Tongue (tissue), 2 donors: ENCODE results near the gene TNS3. TPM values are rescaled to one million over a fixed set of nuclear protein-coding genes. Genes with fewer than 3 reads are reported as not detected.

Experiments used
- DNase-seq: peaks from one replicate; pipeline ENCODE4 v3.0.0-alpha.2; 2015
- total RNA-seq: library from RNA; depleted of rRNA; stranded (reverse); fragments of >200 nt; gene quantifications from one replicate; pipeline ENCODE4 v1.2.3, GENCODE V29; 2014

The TNS3 gene
- total RNA-seq, 1 donor from 2014 or later, result 39.7 TPM

- DNase-seq, result peak; percentile 53
These were observed 490 bp downstream of the TNS3 start for GRCh38 chr7:47581438-47581803.

GRCh38 chr7:47580811-47581331, 1.0 kb downstream of the TNS3 start:
- peak; percentile 58 for DNase-seq

GRCh38 chr7:47580175-47580706, 1.7 kb downstream of the TNS3 start:
- peak; percentile 48 for DNase-seq

- DNase-seq, result no peak
These were observed 2.5 kb downstream of the TNS3 start for GRCh38 chr7:47579458-47579857.

- peak; percentile 76 for DNase-seq
These were observed 3.2 kb downstream of the TNS3 start for GRCh38 chr7:47578579-47579270.

- DNase-seq, result peak; percentile 81
These were observed 4.5 kb downstream of the TNS3 start for GRCh38 chr7:47577321-47577919.

DNA sequence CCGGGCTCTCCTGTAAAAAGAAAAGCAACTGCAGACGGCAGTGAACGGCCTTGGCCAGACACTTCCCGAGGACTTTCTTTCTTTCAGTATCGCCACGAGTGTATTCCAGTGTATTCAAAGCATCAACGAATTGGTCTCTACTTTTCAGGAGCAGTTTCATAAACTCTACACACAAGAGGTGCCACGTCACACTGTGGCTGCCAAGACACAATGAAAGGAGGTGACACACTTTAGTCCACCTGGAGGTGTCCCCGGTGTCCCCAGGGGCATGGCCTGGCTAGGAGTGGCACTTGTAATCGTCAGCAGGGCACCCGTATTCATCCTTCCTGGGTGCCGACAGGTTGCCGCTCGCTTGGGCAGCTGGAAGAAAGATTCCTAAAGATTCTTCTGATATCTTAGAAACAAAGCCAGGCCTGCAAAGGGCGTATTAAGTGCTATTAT, 5.0 kb downstream of the TNS3 start:
- DNase-seq, result no peak

GRCh38 chr7:47576031-47576865, 5.7 kb downstream of the TNS3 start:
- peak; percentile 96 for DNase-seq

- no peak for DNase-seq
These were observed 7.2 kb downstream of the TNS3 start for GRCh38 chr7:47574482-47575329.

DNA sequence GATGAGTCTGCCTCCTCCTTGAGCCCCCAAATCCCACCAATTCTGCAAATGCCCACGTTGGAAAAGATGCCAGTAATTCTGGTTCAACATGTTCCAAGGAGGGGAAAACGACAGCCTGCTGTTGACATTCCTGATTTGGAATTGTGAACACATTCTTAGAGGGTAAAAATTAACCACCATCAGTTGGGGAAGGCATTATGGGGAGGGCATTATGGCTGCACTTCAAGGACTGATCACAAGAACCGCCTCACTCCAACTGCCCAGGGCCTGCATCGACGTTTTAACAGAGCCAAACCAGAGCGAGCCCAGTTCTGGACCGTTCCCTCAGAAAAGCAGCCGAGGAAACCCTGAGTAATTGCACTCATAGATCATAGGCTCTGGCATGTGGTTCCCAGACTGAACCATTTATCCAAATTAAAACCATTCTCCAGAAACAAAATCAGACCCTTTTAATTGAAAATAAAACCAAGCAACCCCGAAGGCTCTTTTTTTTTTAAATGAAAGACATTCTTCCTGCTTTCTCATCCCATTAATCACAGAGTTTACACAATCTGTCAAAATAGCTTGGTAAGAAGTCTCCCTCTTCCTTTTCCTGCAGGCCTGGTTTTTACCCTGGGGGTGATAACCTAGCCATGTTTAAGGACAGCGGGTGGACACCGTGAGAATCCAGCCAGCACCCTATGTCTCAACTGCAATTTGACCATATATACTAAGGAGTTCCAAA, 8.0 kb downstream of the TNS3 start:
- peak; percentile 79 for DNase-seq

GRCh38 chr7:47572939-47573757, 8.8 kb downstream of the TNS3 start:
- DNase-seq, result no peak

GRCh38 chr7:47572094-47572445, 9.8 kb downstream of the TNS3 start:
- DNase-seq, result no peak

GRCh38 chr7:47571331-47572093, 10.4 kb downstream of the TNS3 start:
- DNase-seq, result peak; percentile 74

DNA sequence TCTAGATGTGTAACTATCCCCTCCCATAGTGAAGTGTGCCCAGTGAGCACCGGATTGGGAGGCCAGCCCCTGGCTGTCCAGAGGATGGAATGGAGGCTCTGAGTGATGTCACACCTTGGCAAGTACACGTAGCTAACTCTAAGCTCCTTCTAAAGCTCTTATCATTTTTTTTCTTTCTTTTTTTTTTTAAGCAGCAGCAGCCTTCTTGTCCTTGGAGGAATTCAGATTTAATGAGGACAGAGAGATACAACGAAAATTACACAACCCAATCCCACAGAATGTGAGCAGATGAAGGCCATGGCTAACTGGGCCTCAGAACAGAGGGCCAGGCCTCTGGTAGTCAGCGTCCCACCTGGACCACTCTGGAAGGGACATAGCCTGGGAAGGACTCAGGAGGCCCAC, 11.3 kb downstream of the TNS3 start:
- DNase-seq, result peak; percentile 65

DNA sequence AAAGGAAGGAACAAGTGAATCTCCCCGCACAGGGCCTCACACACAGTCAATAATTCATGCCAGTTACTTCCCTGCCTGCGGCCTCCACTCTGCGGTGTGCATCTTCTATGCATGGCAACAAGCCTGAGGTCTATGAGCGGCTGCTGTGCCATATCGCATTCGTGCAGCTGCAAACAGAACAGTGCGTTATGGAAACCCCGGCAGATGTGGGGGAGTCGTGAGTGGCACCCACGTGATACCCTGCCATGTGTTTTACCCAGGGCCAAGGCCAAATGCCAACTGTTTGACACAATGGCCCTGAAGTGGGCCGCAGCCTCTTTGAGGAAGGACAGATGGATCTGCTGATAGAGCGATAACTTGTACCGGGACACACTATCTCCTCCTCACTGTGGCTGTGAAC, 13.4 kb downstream of the TNS3 start:
- peak; percentile 92 for DNase-seq

DNA sequence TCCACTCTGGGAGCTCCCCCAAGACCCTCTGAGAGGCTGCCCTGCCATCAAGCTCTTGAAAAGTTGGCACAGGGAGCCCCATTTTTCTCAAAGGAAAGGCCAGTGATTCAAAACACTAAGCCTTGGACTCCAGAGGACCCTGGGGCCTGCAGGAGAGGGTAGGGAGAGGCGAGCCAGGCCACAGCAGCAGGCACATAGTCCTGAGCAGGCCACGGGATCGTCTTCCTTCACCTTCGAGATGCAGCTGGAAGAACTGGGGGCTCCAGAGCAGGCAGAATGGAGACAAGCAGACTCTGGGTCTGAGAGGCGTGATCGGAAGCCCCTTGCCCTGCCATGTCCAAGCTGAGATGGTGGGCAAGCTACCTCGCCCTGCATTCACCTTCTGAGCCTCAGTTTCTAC, 13.9 kb downstream of the TNS3 start:
- DNase-seq, result no peak

GRCh38 chr7:47565640-47566250, 16.2 kb downstream of the TNS3 start:
- no peak for DNase-seq

DNA sequence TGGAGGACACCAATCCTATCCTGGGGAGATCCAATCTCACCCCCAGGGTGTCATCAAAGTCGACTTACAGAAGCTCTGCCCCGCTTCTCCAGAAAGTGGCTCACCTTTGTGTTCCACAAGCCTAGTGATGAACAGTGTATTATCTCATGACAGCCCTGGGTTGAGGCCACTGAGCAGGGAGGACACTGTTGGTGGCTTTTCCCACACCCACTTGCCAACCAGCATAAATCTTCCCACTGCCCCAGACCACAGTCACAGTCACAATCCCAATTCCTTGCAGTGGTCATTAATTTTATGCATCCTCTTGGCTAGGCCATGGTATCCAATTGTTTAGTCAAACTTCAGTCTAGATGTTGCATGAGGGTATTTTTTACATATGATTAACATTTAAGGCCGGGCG, 18.4 kb downstream of the TNS3 start:
- DNase-seq, result no peak
